OCI-LY1 (cell line): ENCODE results near the gene FBL.

Experiments
- H2AFZ ChIP-seq: fragments of 200-600 bp; sonication (generic), shearing (Covaris generic); 2 replicates; pipeline ENCODE4 v1.6.0; 2014; ENCODE audit warnings: antibody characterized with exemption, mild to moderate bottlenecking, low read length
- H3F3A ChIP-seq: fragments of 200-600 bp; sonication (generic), shearing (Covaris generic); 2 replicates; pipeline ENCODE4 v1.6.0; 2014; ENCODE audit warnings: mild to moderate bottlenecking, antibody characterized with exemption, low read length, moderate library complexity; ENCODE audit not compliant: insufficient read depth
- H3K27ac ChIP-seq: fragments of 200-600 bp; sonication (generic); 2 replicates; pipeline ENCODE4 v1.5.1; 2014; ENCODE audit warnings: low read length, mixed run types, mild to moderate bottlenecking, low read depth; ENCODE audit not compliant: poor library complexity, severe bottlenecking
- H3K27me3 ChIP-seq: fragments of 200-600 bp; sonication (generic); 2 replicates; pipeline ENCODE4 v1.6.0; 2014; ENCODE audit warnings: antibody characterized with exemption, mild to moderate bottlenecking, low read length, moderate library complexity; ENCODE audit not compliant: insufficient read depth
- H3K36me3 ChIP-seq: fragments of 200-600 bp; sonication (generic); 2 replicates; pipeline ENCODE4 v1.6.1; 2014; ENCODE audit warnings: mild to moderate bottlenecking, antibody characterized with exemption, low read length, moderate library complexity, mixed read lengths; ENCODE audit not compliant: insufficient read depth
- H3K4me1 ChIP-seq: fragments of 200-600 bp; sonication (generic); 2 replicates; pipeline ENCODE4 v1.5.1; 2014; ENCODE audit warnings: mild to moderate bottlenecking, low read length, moderate library complexity; ENCODE audit not compliant: insufficient read depth, severe bottlenecking
- H3K4me2 ChIP-seq: fragments of 200-600 bp; sonication (generic), shearing (Covaris generic); 2 replicates; pipeline ENCODE4 v1.6.1; 2014; ENCODE audit warnings: low read length
- H3K4me3 ChIP-seq: fragments of 200-600 bp; sonication (generic); 2 replicates; pipeline ENCODE4 v1.5.1; 2014; ENCODE audit warnings: low read length, low read depth, mild to moderate bottlenecking, mixed read lengths; ENCODE audit not compliant: poor library complexity, severe bottlenecking
- H3K79me2 ChIP-seq: fragments of 200-600 bp; shearing (Covaris generic); 2 replicates; pipeline ENCODE4 v1.6.1; 2016; ENCODE audit warnings: mixed run types, low read length, mixed read lengths; ENCODE audit not compliant: insufficient read depth
- H3K9ac ChIP-seq: fragments of 200-600 bp; sonication (generic), shearing (Covaris generic); 2 replicates; pipeline ENCODE4 v1.6.1; 2014; ENCODE audit warnings: mild to moderate bottlenecking, low read length, mixed read lengths
- H3K9me2 ChIP-seq: fragments of 200-600 bp; sonication (generic), shearing (Covaris generic); 2 replicates; pipeline ENCODE4 v1.6.1; 2014; ENCODE audit warnings: low read depth, mild to moderate bottlenecking, low read length, mixed read lengths
- H3K9me3 ChIP-seq: fragments of 200-600 bp; shearing (Covaris generic); 2 replicates; pipeline ENCODE4 v1.6.1; 2014; ENCODE audit warnings: low read length, mixed read lengths
- H4K20me1 ChIP-seq: fragments of 200-600 bp; sonication (generic), shearing (Covaris generic); 2 replicates; pipeline ENCODE4 v1.6.0; 2016; ENCODE audit warnings: mild to moderate bottlenecking, low read length; ENCODE audit not compliant: insufficient read depth
- EZH2 ChIP-seq: fragments of 200-600 bp; sonication (generic), shearing (Covaris generic); IDR thresholded peaks from 2 replicates; pipeline ENCODE4 v1.8.0; 2017; ENCODE audit warnings: borderline replicate concordance, mixed run types, mild to moderate bottlenecking, antibody characterized with exemption, low read length, moderate library complexity, mixed read lengths
- TF ChIP-seq, protein P1 (sequence below): fragments of 200-600 bp; sonication (generic), shearing (Covaris generic); IDR thresholded peaks from 2 replicates; pipeline ENCODE4 v1.5.1; 2017; ENCODE audit warnings: mild to moderate bottlenecking, antibody characterized with exemption, low read length, moderate library complexity, mixed read lengths

Gene FBL

GRCh38 chr19:39865186-39865585, 19.0 kb upstream of the FBL start:
- no peak overlapping the region for H3K4me2 ChIP-seq
- H2AFZ ChIP-seq, result no peak overlapping the region
- H3K9me3 ChIP-seq, result no peaks in the 10 kb centered on the region
- no peaks in the 10 kb centered on the region for H3F3A ChIP-seq
- no peaks in the 10 kb centered on the region for H4K20me1 ChIP-seq
- H3K27me3 ChIP-seq, result no peaks in the 10 kb centered on the region
- H3K27ac ChIP-seq, result no peak overlapping the region
- no peak for TF ChIP-seq EZH2
- TF ChIP-seq, protein P1, sequence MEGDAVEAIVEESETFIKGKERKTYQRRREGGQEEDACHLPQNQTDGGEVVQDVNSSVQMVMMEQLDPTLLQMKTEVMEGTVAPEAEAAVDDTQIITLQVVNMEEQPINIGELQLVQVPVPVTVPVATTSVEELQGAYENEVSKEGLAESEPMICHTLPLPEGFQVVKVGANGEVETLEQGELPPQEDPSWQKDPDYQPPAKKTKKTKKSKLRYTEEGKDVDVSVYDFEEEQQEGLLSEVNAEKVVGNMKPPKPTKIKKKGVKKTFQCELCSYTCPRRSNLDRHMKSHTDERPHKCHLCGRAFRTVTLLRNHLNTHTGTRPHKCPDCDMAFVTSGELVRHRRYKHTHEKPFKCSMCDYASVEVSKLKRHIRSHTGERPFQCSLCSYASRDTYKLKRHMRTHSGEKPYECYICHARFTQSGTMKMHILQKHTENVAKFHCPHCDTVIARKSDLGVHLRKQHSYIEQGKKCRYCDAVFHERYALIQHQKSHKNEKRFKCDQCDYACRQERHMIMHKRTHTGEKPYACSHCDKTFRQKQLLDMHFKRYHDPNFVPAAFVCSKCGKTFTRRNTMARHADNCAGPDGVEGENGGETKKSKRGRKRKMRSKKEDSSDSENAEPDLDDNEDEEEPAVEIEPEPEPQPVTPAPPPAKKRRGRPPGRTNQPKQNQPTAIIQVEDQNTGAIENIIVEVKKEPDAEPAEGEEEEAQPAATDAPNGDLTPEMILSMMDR, result no peak
- H3K79me2 ChIP-seq, result no peaks in the 10 kb centered on the region
- no peaks in the 10 kb centered on the region for H3K4me1 ChIP-seq
- H3K9me2 ChIP-seq, result no peaks in the 10 kb centered on the region
- H3K4me3 ChIP-seq, result no peak overlapping the region
- H3K36me3 ChIP-seq, result peaks cover 60% of the 10 kb centered on the region; the same call in 1 of the 2 replicates
- no peak overlapping the region for H3K9ac ChIP-seq

GRCh38 chr19:39864118-39864517, 17.9 kb upstream of the FBL start:
- no peaks in the 10 kb centered on the region for H3K79me2 ChIP-seq
- no peaks in the 10 kb centered on the region for H3K27me3 ChIP-seq
- no peak overlapping the region for H3K27ac ChIP-seq
- H3K9me2 ChIP-seq, result no peaks in the 10 kb centered on the region
- TF ChIP-seq, protein P1, result no peak
- TF ChIP-seq EZH2, result no peak
- no peaks in the 10 kb centered on the region for H3K9me3 ChIP-seq
- no peaks in the 10 kb centered on the region for H3K4me1 ChIP-seq
- no peak overlapping the region for H3K4me2 ChIP-seq
- H2AFZ ChIP-seq, result no peak overlapping the region
- peaks cover 55% of the 10 kb centered on the region; the same call in 1 of the 2 replicates for H3K36me3 ChIP-seq
- H4K20me1 ChIP-seq, result no peaks in the 10 kb centered on the region
- H3K9ac ChIP-seq, result no peak overlapping the region
- no peak overlapping the region for H3K4me3 ChIP-seq
- no peaks in the 10 kb centered on the region for H3F3A ChIP-seq

DNA sequence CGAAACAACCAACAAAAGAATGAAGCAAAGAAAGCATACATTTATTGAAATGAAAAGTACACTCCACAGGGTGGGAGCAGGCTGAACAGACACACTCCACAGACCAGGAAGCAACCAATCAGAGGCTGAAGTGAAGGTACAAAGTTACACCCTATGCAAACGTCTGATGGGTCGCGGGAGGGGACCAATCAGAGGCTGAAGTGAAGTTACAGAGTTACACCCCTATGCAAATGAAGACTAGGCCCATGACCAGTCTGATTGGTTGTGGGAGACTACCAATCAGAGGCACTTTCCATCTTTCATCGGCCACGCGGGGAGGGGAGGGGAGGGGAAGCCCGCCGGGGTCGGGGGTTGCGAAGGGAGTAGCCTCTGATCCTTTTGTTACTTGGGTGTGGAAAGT, 12.4 kb upstream of the FBL start:
- Histone ChIP-seq H3K79me2 (no peaks in the 10 kb centered on the region), H3K9me3 (no peaks in the 10 kb centered on the region), H3F3A (no peaks in the 10 kb centered on the region), H2AFZ (no peak overlapping the region), H3K4me1 (no peaks in the 10 kb centered on the region), H3K27me3 (no peaks in the 10 kb centered on the region), H3K9ac (no peak overlapping the region), H3K4me3 (no peak overlapping the region), H4K20me1 (no peaks in the 10 kb centered on the region), H3K36me3 (peaks cover 12% of the 10 kb centered on the region; the same call in 1 of the 2 replicates), H3K27ac (no peak overlapping the region), H3K4me2 (no peak overlapping the region), H3K9me2 (no peaks in the 10 kb centered on the region)
- no peak for TF ChIP-seq EZH2
- TF ChIP-seq, protein P1, result no peak
